Activated naive CD4-positive, alpha-beta T cell treated with anti-CD3 and anti-CD28 coated beads for 36 hours (primary cell): Measurements from ENCODE around the gene MAN1C1. TPM values are rescaled to one million over a fixed set of nuclear protein-coding genes. Genes with fewer than 3 reads are reported as not detected.
"Not testable (repeated sequence)": the region's sequence is repeated elsewhere in the genome, so short reads cannot be mapped to it uniquely, and the experiment has no call there.

Source experiments
- CTCF ChIA-PET: fragments of 350-600 bp; sonication (Branson Sonifier 250); formaldehyde crosslinking; loops from one replicate; lab custom pipeline; 2021; ENCODE audit warnings: antibody characterized with exemption; lab: Charles Lee
- DNase-seq: peaks from one replicate; pipeline ENCODE4 v3.0.0-alpha.2; 2020
- H3K27ac Mint-ChIP-seq: one replicate; pipeline ENCODE4 v1.8.0; 2021; ENCODE audit warnings: mild to moderate bottlenecking, mixed read lengths
- H3K27me3 Mint-ChIP-seq: one replicate; pipeline ENCODE4 v1.8.0; 2021; ENCODE audit warnings: low read depth, mixed read lengths
- H3K36me3 Mint-ChIP-seq: one replicate; pipeline ENCODE4 v1.8.0; 2021; ENCODE audit warnings: low read depth, mixed read lengths
- H3K4me1 Mint-ChIP-seq: one replicate; pipeline ENCODE4 v1.8.0; 2021; ENCODE audit warnings: low read depth, mixed read lengths
- H3K4me3 Mint-ChIP-seq: one replicate; pipeline ENCODE4 v1.8.0; 2021; ENCODE audit warnings: mild to moderate bottlenecking, moderate library complexity, mixed read lengths
- H3K9me3 Mint-ChIP-seq: one replicate; pipeline ENCODE4 v1.8.0; 2021; ENCODE audit warnings: mixed read lengths
- intact Hi-C: fragments of 100-400 bp; cut with micrococcal nuclease; formaldehyde crosslinking; loops from one replicate; pipeline ENCODE4 v1.15.1; 2023
- total RNA-seq, 2 experiments: library from RNA; stranded (reverse); gene quantifications; one replicate each; pipeline ENCODE4 v1.2.3, GENCODE V29; 2021

The MAN1C1 gene
- total RNA-seq, 2 experiments from 2014 or later = 4.9 to 6.3 TPM

GRCh38 chr1:25573961-25574360 is 42.6 kb upstream of the MAN1C1 start:
- no peak for DNase-seq
- Mint-ChIP-seq H3K27me3 (no peaks in the 10 kb centered on the region), H3K4me3 (no peak overlapping the region), H3K27ac (no peak overlapping the region), H3K9me3 (no peaks in the 10 kb centered on the region), H3K36me3 (no peaks in the 10 kb centered on the region), H3K4me1 (peaks cover 32% of the 10 kb centered on the region)
- CTCF ChIA-PET = interaction anchor here (0.9 to 3.7 kb wide), 6 partner anchors 9 to 207 kb away, joined by 3 to 29 read pairs (median 7); partner anchors contain the start of gene LDLRAP1
- intact Hi-C loops = no loop called here

- no peak overlapping the region for H3K4me3 Mint-ChIP-seq
- H3K27me3 Mint-ChIP-seq = no peaks in the 10 kb centered on the region
- peaks cover 23% of the 10 kb centered on the region for H3K4me1 Mint-ChIP-seq
- H3K27ac Mint-ChIP-seq = no peak overlapping the region
- no peak for DNase-seq
- CTCF ChIA-PET = no interaction called here
- H3K36me3 Mint-ChIP-seq = no peaks in the 10 kb centered on the region
- intact Hi-C loops = no loop called here
- no peaks in the 10 kb centered on the region for H3K9me3 Mint-ChIP-seq
These were observed 41.4 kb upstream of the MAN1C1 start for GRCh38 chr1:25575191-25575590.

GRCh38 chr1:25576459-25577133 is 40.0 kb upstream of the MAN1C1 start:
- no peak for DNase-seq
- H3K27me3 Mint-ChIP-seq = no peaks in the 10 kb centered on the region
- H3K9me3 Mint-ChIP-seq = no peaks in the 10 kb centered on the region
- peaks cover 21% of the 10 kb centered on the region for H3K4me1 Mint-ChIP-seq
- intact Hi-C loops = no loop called here
- CTCF ChIA-PET = no interaction called here
- H3K4me3 Mint-ChIP-seq = no peak overlapping the region
- no peaks in the 10 kb centered on the region for H3K36me3 Mint-ChIP-seq
- H3K27ac Mint-ChIP-seq = no peak overlapping the region

- Mint-ChIP-seq H3K36me3 (no peaks in the 10 kb centered on the region), H3K27me3 (no peaks in the 10 kb centered on the region), H3K4me3 (no peak overlapping the region), H3K9me3 (no peaks in the 10 kb centered on the region), H3K27ac (no peak overlapping the region), H3K4me1 (peaks cover 15% of the 10 kb centered on the region)
- CTCF ChIA-PET = no interaction called here
- no peak for DNase-seq
- intact Hi-C loops = no loop called here
These were observed 39.3 kb upstream of the MAN1C1 start for GRCh38 chr1:25577134-25577920.

- Mint-ChIP-seq H3K4me1 (peaks cover 3% of the 10 kb centered on the region), H3K36me3 (no peaks in the 10 kb centered on the region), H3K9me3 (no peaks in the 10 kb centered on the region), H3K27me3 (no peaks in the 10 kb centered on the region), H3K4me3 (no peak overlapping the region), H3K27ac (no peak overlapping the region)
- no peak for DNase-seq
- intact Hi-C loops = no loop called here
- CTCF ChIA-PET = interaction anchor here (0.8 to 1.2 kb wide), 7 partner anchors 14 to 220 kb away, joined by 3 to 4 read pairs (median 4); partner anchors contain the start of gene SELENON
These were observed 37.0 kb upstream of the MAN1C1 start for GRCh38 chr1:25579292-25580252.

- H3K4me1 Mint-ChIP-seq = peaks cover 3% of the 10 kb centered on the region
- no peak overlapping the region for H3K4me3 Mint-ChIP-seq
- no peak overlapping the region for H3K27ac Mint-ChIP-seq
- no peaks in the 10 kb centered on the region for H3K27me3 Mint-ChIP-seq
- no peaks in the 10 kb centered on the region for H3K9me3 Mint-ChIP-seq
- DNase-seq = no peak
- intact Hi-C loops = no loop called here
- CTCF ChIA-PET = interaction anchor here (0.9 to 1.5 kb wide), 2 partner anchors 9 to 215 kb away, joined by 3 to 7 read pairs; no protein-coding TSS in a partner anchor
- H3K36me3 Mint-ChIP-seq = no peaks in the 10 kb centered on the region
These were observed 35.7 kb upstream of the MAN1C1 start for GRCh38 chr1:25580927-25581326.

- CTCF ChIA-PET = interaction anchor here (0.9 to 1.5 kb wide), 2 partner anchors 9 to 215 kb away, joined by 3 to 7 read pairs; no protein-coding TSS in a partner anchor
- DNase-seq = no peak
- Mint-ChIP-seq H3K27ac (no peak overlapping the region), H3K4me1 (peaks cover 3% of the 10 kb centered on the region), H3K4me3 (no peak overlapping the region), H3K9me3 (no peaks in the 10 kb centered on the region), H3K27me3 (no peaks in the 10 kb centered on the region), H3K36me3 (no peaks in the 10 kb centered on the region)
- intact Hi-C loops = no loop called here
These were observed 34.8 kb upstream of the MAN1C1 start for GRCh38 chr1:25581764-25582163.

GRCh38 chr1:25583519-25584370 is 32.8 kb upstream of the MAN1C1 start:
- Mint-ChIP-seq H3K36me3 (no peaks in the 10 kb centered on the region), H3K27me3 (no peaks in the 10 kb centered on the region), H3K4me1 (no peaks in the 10 kb centered on the region), H3K4me3 (no peak overlapping the region), H3K9me3 (no peaks in the 10 kb centered on the region), H3K27ac (no peak overlapping the region)
- CTCF ChIA-PET = interaction anchor here (0.6 kb wide), 1 partner anchor 36 kb away, joined by 4 read pairs; no protein-coding TSS in a partner anchor
- intact Hi-C loops = no loop called here
- DNase-seq = no peak

GRCh38 chr1:25586181-25586588 is 30.4 kb upstream of the MAN1C1 start:
- intact Hi-C loops = no loop called here
- CTCF ChIA-PET = no interaction called here
- no peaks in the 10 kb centered on the region for H3K27me3 Mint-ChIP-seq
- H3K9me3 Mint-ChIP-seq = no peaks in the 10 kb centered on the region
- no peaks in the 10 kb centered on the region for H3K36me3 Mint-ChIP-seq
- no peak overlapping the region for H3K4me3 Mint-ChIP-seq
- H3K4me1 Mint-ChIP-seq = peaks cover 7% of the 10 kb centered on the region
- H3K27ac Mint-ChIP-seq = no peak overlapping the region
- DNase-seq = no peak

- no peak for DNase-seq
- Mint-ChIP-seq H3K4me1 (peaks cover 7% of the 10 kb centered on the region), H3K4me3 (no peak overlapping the region), H3K27ac (no peak overlapping the region), H3K9me3 (no peaks in the 10 kb centered on the region), H3K27me3 (no peaks in the 10 kb centered on the region), H3K36me3 (no peaks in the 10 kb centered on the region)
- CTCF ChIA-PET = no interaction called here
- intact Hi-C loops = no loop called here
These were observed 29.3 kb upstream of the MAN1C1 start for GRCh38 chr1:25587290-25587689.

GRCh38 chr1:25588224-25588623 is 28.4 kb upstream of the MAN1C1 start:
- intact Hi-C loops, H3K4me1 Mint-ChIP-seq, DNase-seq, H3K36me3 Mint-ChIP-seq, H3K4me3 Mint-ChIP-seq, H3K27ac Mint-ChIP-seq, H3K27me3 Mint-ChIP-seq, H3K9me3 Mint-ChIP-seq, CTCF ChIA-PET: not testable (repeated sequence)
